Panc1 (cell line): ENCODE measurements around the gene HRH4. TPM values are rescaled to one million over a fixed set of nuclear protein-coding genes. Genes with fewer than 3 reads are reported as not detected.

Experiments
- ATAC-seq: fragments of 200-7000 bp; cut with Tn5 transposase; 2 replicates; pipeline ENCODE4 v1.9.1; 2020; ENCODE audit warnings: mild to moderate bottlenecking, moderate library complexity
- BruUV-seq: library from RNA; stranded (reverse); fragments of 400-500 nt; replicated peaks from 2 replicates; lab custom pipeline; 2021; lab: Mats Ljungman, UMichigan
- CTCF ChIA-PET: fragments of 300-600 bp; sonication (Branson Sonifier 250); formaldehyde crosslinking; loops from one replicate; lab custom pipeline; 2022; ENCODE audit warnings: antibody characterized with exemption; lab: Charles Lee
- POLR2A ChIA-PET: fragments of 300-600 bp; sonication (Branson Sonifier 250); formaldehyde crosslinking; loops from one replicate; lab custom pipeline; 2022; ENCODE audit warnings: antibody characterized with exemption; lab: Charles Lee
- DNase-seq: peaks from one replicate; pipeline ENCODE4 v3.0.0-alpha.2; 2010; ENCODE audit warnings: low read depth, low spot score
- H3K27ac ChIP-seq: 2 replicates; pipeline ENCODE4 v1.5.1; 2011; ENCODE audit warnings: mild to moderate bottlenecking, low read length, inconsistent platforms
- H3K27me3 ChIP-seq: fragments of 200-500 bp; sonication (Bioruptor generic); 2 replicates; pipeline ENCODE4 v1.6.0; 2014; ENCODE audit warnings: low read length, inconsistent platforms; ENCODE audit not compliant: control insufficient read depth, insufficient read depth
- H3K36me3 ChIP-seq: fragments of 200-500 bp; sonication (Bioruptor generic); 2 replicates; pipeline ENCODE4 v1.5.1; 2014; ENCODE audit warnings: inconsistent platforms, mild to moderate bottlenecking, low read length, moderate library complexity; ENCODE audit not compliant: control insufficient read depth, insufficient read depth
- H3K4me1 ChIP-seq: 2 replicates; pipeline ENCODE4 v1.5.1; 2011; ENCODE audit warnings: inconsistent platforms, mild to moderate bottlenecking, low read length, moderate library complexity; ENCODE audit not compliant: control insufficient read depth, insufficient read depth
- H3K4me3 ChIP-seq, 2 experiments: 2 replicates each; pipeline ENCODE4 v1.5.1; 2011 to 2012; ENCODE audit warnings: low read depth in 2 of 2, low read length in 2 of 2, mild to moderate bottlenecking in 2 of 2, inconsistent platforms in 1 of 2, moderate library complexity in 1 of 2
- H3K9me3 ChIP-seq: fragments of 200-500 bp; sonication (Bioruptor generic); 2 replicates; pipeline ENCODE4 v1.5.1; 2014; ENCODE audit warnings: low read depth, mild to moderate bottlenecking, inconsistent platforms, low read length, moderate library complexity; ENCODE audit not compliant: control insufficient read depth, insufficient read depth
- CTCF ChIP-seq: fragments of 450-650 bp; IDR thresholded peaks from 2 replicates; pipeline ENCODE4 v1.5.1; 2017; ENCODE audit warnings: mild to moderate bottlenecking
- POLR2AphosphoS5 ChIP-seq: IDR thresholded peaks from 2 replicates; pipeline ENCODE4 v1.6.1; 2012; ENCODE audit warnings: mild to moderate bottlenecking, low read depth, low read length, moderate library complexity
- REST ChIP-seq, 2 experiments: IDR thresholded peaks; 2 replicates each; pipeline ENCODE4 v1.6.1; 2011 to 2012; ENCODE audit warnings: low read depth in 2 of 2, control low read depth in 1 of 2, low read length in 1 of 2, mild to moderate bottlenecking in 1 of 2, moderate library complexity in 1 of 2; ENCODE audit not compliant: insufficient read depth in 1 of 2
- SIN3A ChIP-seq: IDR thresholded peaks from 2 replicates; pipeline ENCODE4 v1.6.1; 2012; ENCODE audit warnings: low read depth, mild to moderate bottlenecking, low read length, moderate library complexity, borderline replicate concordance; ENCODE audit not compliant: insufficient read depth
- TCF7L2 ChIP-seq: IDR thresholded peaks from 2 replicates; pipeline ENCODE4 v1.6.1; 2011; ENCODE audit warnings: mild to moderate bottlenecking, low read depth, low read length, inconsistent platforms
- in situ Hi-C: cut with HindIII; loops from 2 replicates; pipeline ENCODE4 v1.10.0; 2016; ENCODE audit warnings: low sequenced_read_pairs, low pct_unique_long_range_greater_than_20kb
- intact Hi-C: fragments of 100-400 bp; cut with micrococcal nuclease; formaldehyde crosslinking; loops from one replicate; pipeline ENCODE4 v1.10.0; 2022; ENCODE audit not compliant: unreplicated experiment
- total RNA-seq: library from RNA; stranded (reverse); gene quantifications from one replicate; pipeline ENCODE4 v1.2.1, GENCODE V29; 2021; ENCODE audit not compliant: unreplicated experiment

Gene HRH4
- total RNA-seq, 1 experiment from 2014 or later = not detected

- Histone ChIP-seq H3K9me3 (no peaks in the 10 kb centered on the region), H3K27ac (no peak overlapping the region), H3K4me1 (no peaks in the 10 kb centered on the region), H3K36me3 (no peaks in the 10 kb centered on the region), H3K4me3 (no peak overlapping the region), H3K27me3 (no peaks in the 10 kb centered on the region)
- ChIA-PET CTCF (no interaction called here), POLR2A (interaction anchor here (0.5 kb wide), 1 partner anchor 181 kb away, joined by 4 read pairs; no protein-coding TSS in a partner anchor)
- no peak for ATAC-seq
- in situ Hi-C loops = no loop called here
- no TSS peak for BruUV-seq
- TF ChIP-seq TCF7L2 (no peak), POLR2AphosphoS5 (no peak), SIN3A (no peak), CTCF (no peak), REST (IDR thresholded peaks at IDR 0.05; ENCODE audit: insufficient read depth in 1 of 2, low read depth in 2 of 2, low read length in 1 of 2) (no peak)
- intact Hi-C loops = no loop called here
- no peak for DNase-seq
These were observed 42.5 kb downstream of the HRH4 start for GRCh38 chr18:24502667-24503523.

- BruUV-seq = no TSS peak
- intact Hi-C loops = no loop called here
- ChIA-PET POLR2A (no interaction called here), CTCF (no interaction called here)
- Histone ChIP-seq H3K27me3 (no peaks in the 10 kb centered on the region), H3K9me3 (no peaks in the 10 kb centered on the region), H3K4me1 (no peaks in the 10 kb centered on the region), H3K27ac (no peak overlapping the region), H3K36me3 (no peaks in the 10 kb centered on the region), H3K4me3 (no peak overlapping the region)
- DNase-seq (no peak), ATAC-seq (no peak)
- in situ Hi-C loops = no loop called here
- no peak for TF ChIP-seq TCF7L2
- no peak for TF ChIP-seq REST (IDR thresholded peaks at IDR 0.05; ENCODE audit: insufficient read depth in 1 of 2, low read depth in 2 of 2, low read length in 1 of 2)
- no peak for TF ChIP-seq POLR2AphosphoS5
- TF ChIP-seq CTCF = no peak
- TF ChIP-seq SIN3A = no peak
These were observed 44.0 kb downstream of the HRH4 start for GRCh38 chr18:24504401-24504800.
